Measurements from ENCODE around the gene SLC27A2. TPM values are rescaled to one million over a fixed set of nuclear protein-coding genes. Genes with fewer than 3 reads are reported as not detected.

Gene SLC27A2
- total and polyA plus RNA-seq, 2 experiments from 2014 or later: not detected

GRCh38 chr15:50206020-50206419, 24.0 kb downstream of the SLC27A2 start:
- H3K4me2 ChIP-seq (ENCODE audit: unreplicated experiment): no peak overlapping the region
- H3K27me3 ChIP-seq (replicated peaks; ENCODE audit: insufficient read depth): peaks cover 4% of the 10 kb centered on the region; the same call in 1 of the 2 replicates
- no peaks in the 10 kb centered on the region for H3K9me2 ChIP-seq (ENCODE audit: insufficient read depth)
- H3K4me1 ChIP-seq (ENCODE audit: insufficient read depth): no peaks in the 10 kb centered on the region
- H3K79me2 ChIP-seq (ENCODE audit: insufficient read depth): no peaks in the 10 kb centered on the region
- no peak for DNase-seq
- H2AFZ ChIP-seq: no peak overlapping the region
- H3K4me3 ChIP-seq: no peak overlapping the region
- no peaks in the 10 kb centered on the region for H3K9me3 ChIP-seq (ENCODE audit: low read depth)
- H3F3A ChIP-seq (ENCODE audit: insufficient read depth): no peaks in the 10 kb centered on the region
- in situ Hi-C loops (cut with MboI): no loop called here
- no peak overlapping the region for H3K9ac ChIP-seq
- H3K36me3 ChIP-seq (ENCODE audit: low read depth): no peaks in the 10 kb centered on the region
- no peaks in the 10 kb centered on the region for H4K20me1 ChIP-seq (ENCODE audit: insufficient read depth)
- 63 to 64% methylated on average over 5 of the region's 5 CpGs for WGBS, 2 experiments (ENCODE audit: low coverage in 1 of 2, low lambda C conversion rate in 2 of 2, missing lambda C conversion rate in 2 of 2)
- TF ChIP-seq EZH2 (IDR thresholded peaks at IDR 0.05; ENCODE audit: insufficient read depth, poor library complexity, severe bottlenecking) (no peak), EZH2phosphoT487 (IDR thresholded peaks at IDR 0.05; ENCODE audit: insufficient read depth, low read depth) (no peak)
- H3K27ac ChIP-seq: no peak overlapping the region

GRCh38 chr15:50209809-50210208, 27.8 kb downstream of the SLC27A2 start:
- Histone ChIP-seq H4K20me1 (ENCODE audit: insufficient read depth) (no peaks in the 10 kb centered on the region), H3K79me2 (ENCODE audit: insufficient read depth) (no peaks in the 10 kb centered on the region), H3K4me3 (no peak overlapping the region), H3K9ac (no peak overlapping the region), H2AFZ (no peak overlapping the region), H3K9me2 (ENCODE audit: insufficient read depth) (no peaks in the 10 kb centered on the region), H3K9me3 (ENCODE audit: low read depth) (no peaks in the 10 kb centered on the region), H3K36me3 (ENCODE audit: low read depth) (no peaks in the 10 kb centered on the region), H3F3A (ENCODE audit: insufficient read depth) (no peaks in the 10 kb centered on the region), H3K27ac (no peak overlapping the region), H3K27me3 (replicated peaks; ENCODE audit: insufficient read depth) (peaks cover 27% of the 10 kb centered on the region), H3K4me2 (ENCODE audit: unreplicated experiment) (no peak overlapping the region), H3K4me1 (ENCODE audit: insufficient read depth) (no peaks in the 10 kb centered on the region)
- in situ Hi-C loops (cut with MboI): no loop called here
- TF ChIP-seq EZH2 (IDR thresholded peaks at IDR 0.05; ENCODE audit: insufficient read depth, poor library complexity, severe bottlenecking): no peak
- TF ChIP-seq EZH2phosphoT487 (IDR thresholded peaks at IDR 0.05; ENCODE audit: insufficient read depth, low read depth): no peak
- no peak for DNase-seq
- 76 to 84% methylated on average over 4 of the region's 4 CpGs for WGBS, 2 experiments (ENCODE audit: low coverage in 1 of 2, low lambda C conversion rate in 2 of 2, missing lambda C conversion rate in 2 of 2)

GRCh38 chr15:50210462-50211157, 28.6 kb downstream of the SLC27A2 start:
- Histone ChIP-seq H3K4me3 (no peak overlapping the region), H3K9ac (no peak overlapping the region), H3K79me2 (ENCODE audit: insufficient read depth) (no peaks in the 10 kb centered on the region), H3K9me2 (ENCODE audit: insufficient read depth) (no peaks in the 10 kb centered on the region), H3F3A (ENCODE audit: insufficient read depth) (no peaks in the 10 kb centered on the region), H3K36me3 (ENCODE audit: low read depth) (no peaks in the 10 kb centered on the region), H3K9me3 (ENCODE audit: low read depth) (no peaks in the 10 kb centered on the region), H4K20me1 (ENCODE audit: insufficient read depth) (no peaks in the 10 kb centered on the region), H3K27ac (no peak overlapping the region), H3K4me1 (ENCODE audit: insufficient read depth) (no peaks in the 10 kb centered on the region), H3K4me2 (ENCODE audit: unreplicated experiment) (no peak overlapping the region), H2AFZ (no peak overlapping the region), H3K27me3 (replicated peaks; ENCODE audit: insufficient read depth) (peaks cover 27% of the 10 kb centered on the region)
- no peak for TF ChIP-seq EZH2 (IDR thresholded peaks at IDR 0.05; ENCODE audit: insufficient read depth, poor library complexity, severe bottlenecking)
- TF ChIP-seq EZH2phosphoT487 (IDR thresholded peaks at IDR 0.05; ENCODE audit: insufficient read depth, low read depth): no peak
- DNase-seq: no peak
- WGBS, 2 experiments (ENCODE audit: low coverage in 1 of 2, low lambda C conversion rate in 2 of 2, missing lambda C conversion rate in 2 of 2): 20 to 23% methylated on average over 8 of the region's 8 CpGs
- in situ Hi-C loops (cut with MboI): no loop called here

GRCh38 chr15:50218291-50218690, 36.3 kb downstream of the SLC27A2 start:
- H3K4me3 ChIP-seq: no peak overlapping the region
- H3K27ac ChIP-seq: no peak overlapping the region
- no peaks in the 10 kb centered on the region for H3K36me3 ChIP-seq (ENCODE audit: low read depth)
- no peaks in the 10 kb centered on the region for H3K9me2 ChIP-seq (ENCODE audit: insufficient read depth)
- TF ChIP-seq EZH2 (IDR thresholded peaks at IDR 0.05; ENCODE audit: insufficient read depth, poor library complexity, severe bottlenecking) (no peak), EZH2phosphoT487 (IDR thresholded peaks at IDR 0.05; ENCODE audit: insufficient read depth, low read depth) (no peak)
- DNase-seq: no peak
- no peaks in the 10 kb centered on the region for H4K20me1 ChIP-seq (ENCODE audit: insufficient read depth)
- no peaks in the 10 kb centered on the region for H3K4me1 ChIP-seq (ENCODE audit: insufficient read depth)
- H3K4me2 ChIP-seq (ENCODE audit: unreplicated experiment): no peak overlapping the region
- H3K9me3 ChIP-seq (ENCODE audit: low read depth): no peaks in the 10 kb centered on the region
- H2AFZ ChIP-seq: no peak overlapping the region
- in situ Hi-C loops (cut with MboI): no loop called here
- no peaks in the 10 kb centered on the region for H3F3A ChIP-seq (ENCODE audit: insufficient read depth)
- H3K9ac ChIP-seq: no peak overlapping the region
- H3K79me2 ChIP-seq (ENCODE audit: insufficient read depth): no peaks in the 10 kb centered on the region
- H3K27me3 ChIP-seq (replicated peaks; ENCODE audit: insufficient read depth): peaks cover 35% of the 10 kb centered on the region
- 0 to 3% methylated on average over 1 of the region's 1 CpG for WGBS, 2 experiments (ENCODE audit: low coverage in 1 of 2, low lambda C conversion rate in 2 of 2, missing lambda C conversion rate in 2 of 2)
